ENCODE data around the gene UNC45B.
A peak's percentile ranks its signal among the peaks of the same experiment; 100 is the strongest.

DNA sequence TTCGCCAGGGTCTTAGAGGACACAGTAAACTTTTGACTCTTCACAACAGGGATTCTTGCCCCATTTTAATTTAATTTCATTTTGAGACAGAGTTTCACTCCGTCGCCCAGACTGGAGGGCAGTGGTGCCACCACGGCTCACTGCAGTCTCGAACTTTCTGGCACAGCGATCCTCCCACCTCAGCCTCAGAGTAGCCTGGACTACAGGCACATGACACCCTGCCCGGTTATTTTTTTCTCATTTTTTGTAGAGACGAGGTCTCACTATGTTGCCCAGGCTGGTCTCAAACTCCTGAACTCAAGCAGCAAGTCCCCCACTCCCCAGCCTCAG, 5.2 kb upstream of the UNC45B start:
- TF ChIP-seq, protein P1, sequence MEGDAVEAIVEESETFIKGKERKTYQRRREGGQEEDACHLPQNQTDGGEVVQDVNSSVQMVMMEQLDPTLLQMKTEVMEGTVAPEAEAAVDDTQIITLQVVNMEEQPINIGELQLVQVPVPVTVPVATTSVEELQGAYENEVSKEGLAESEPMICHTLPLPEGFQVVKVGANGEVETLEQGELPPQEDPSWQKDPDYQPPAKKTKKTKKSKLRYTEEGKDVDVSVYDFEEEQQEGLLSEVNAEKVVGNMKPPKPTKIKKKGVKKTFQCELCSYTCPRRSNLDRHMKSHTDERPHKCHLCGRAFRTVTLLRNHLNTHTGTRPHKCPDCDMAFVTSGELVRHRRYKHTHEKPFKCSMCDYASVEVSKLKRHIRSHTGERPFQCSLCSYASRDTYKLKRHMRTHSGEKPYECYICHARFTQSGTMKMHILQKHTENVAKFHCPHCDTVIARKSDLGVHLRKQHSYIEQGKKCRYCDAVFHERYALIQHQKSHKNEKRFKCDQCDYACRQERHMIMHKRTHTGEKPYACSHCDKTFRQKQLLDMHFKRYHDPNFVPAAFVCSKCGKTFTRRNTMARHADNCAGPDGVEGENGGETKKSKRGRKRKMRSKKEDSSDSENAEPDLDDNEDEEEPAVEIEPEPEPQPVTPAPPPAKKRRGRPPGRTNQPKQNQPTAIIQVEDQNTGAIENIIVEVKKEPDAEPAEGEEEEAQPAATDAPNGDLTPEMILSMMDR (IDR thresholded peaks at IDR 0.05) = peak in 1 of 6 experiments; percentile 21
- no peak for TF ChIP-seq POLR2A (IDR thresholded peaks at IDR 0.05)
